Liver (tissue), 9 donors: ENCODE data around the gene NOS3. TPM values are rescaled to one million over a fixed set of nuclear protein-coding genes. Genes with fewer than 3 reads are reported as not detected.

Source experiments
- DNase-seq: peaks from one replicate; pipeline ENCODE4 v3.0.0-alpha.2; 2017; ENCODE audit warnings: low spot score
- H3K27ac ChIP-seq, 2 donors: one replicate each; pipeline ENCODE4 v1.7.0; 2013; ENCODE audit warnings: inconsistent platforms in 2 of 2, low read length in 2 of 2, control low read depth in 1 of 2, low read depth in 1 of 2, mild to moderate bottlenecking in 1 of 2
- H3K27me3 ChIP-seq, 4 donors: one replicate each; pipeline versions ENCODE4 v1.6.1 to v1.7.0; 2013; ENCODE audit warnings: low read length in 3 of 4, inconsistent platforms in 1 of 4, mild to moderate bottlenecking in 1 of 4, moderate library complexity in 1 of 4; ENCODE audit not compliant: control insufficient read depth in 4 of 4, insufficient read depth in 4 of 4
- H3K36me3 ChIP-seq, 4 donors: one replicate each; pipeline versions ENCODE4 v1.6.1 to v1.7.0; 2013; ENCODE audit warnings: low read length in 3 of 4, mild to moderate bottlenecking in 3 of 4, low read depth in 1 of 4, moderate library complexity in 1 of 4; ENCODE audit not compliant: control insufficient read depth in 4 of 4, insufficient read depth in 3 of 4
- H3K4me1 ChIP-seq, 4 donors: one replicate each; pipeline versions ENCODE4 v1.6.1 to v1.7.0; 2013; ENCODE audit warnings: low read length in 3 of 4, mild to moderate bottlenecking in 3 of 4, moderate library complexity in 1 of 4; ENCODE audit not compliant: control insufficient read depth in 4 of 4, insufficient read depth in 4 of 4
- H3K4me3 ChIP-seq, 3 donors: one replicate each; pipeline versions ENCODE4 v1.6.1 to v1.7.0; 2013; ENCODE audit warnings: low read length in 3 of 3, control low read depth in 1 of 3, low read depth in 1 of 3, mild to moderate bottlenecking in 1 of 3
- H3K9ac ChIP-seq, 2 donors: one replicate each; pipeline ENCODE4 v1.7.0; 2013; ENCODE audit warnings: low read length in 2 of 2, mild to moderate bottlenecking in 2 of 2, moderate library complexity in 2 of 2, control low read depth in 1 of 2, low read depth in 1 of 2
- H3K9me3 ChIP-seq, 4 donors: one replicate each; pipeline versions ENCODE4 v1.6.1 to v1.7.0; 2013; ENCODE audit warnings: low read length in 3 of 4; ENCODE audit not compliant: control insufficient read depth in 4 of 4
- ATF3 ChIP-seq: IDR thresholded peaks from 2 replicates; pipeline ENCODE4 v1.6.1; 2016; ENCODE audit warnings: antibody characterized with exemption
- CTCF ChIP-seq: fragments of 150-350 bp; IDR thresholded peaks from 2 replicates; pipeline ENCODE4 v1.5.1; 2017; ENCODE audit warnings: improper control_type of control experiment, low read depth, low read length; ENCODE audit not compliant: missing input control
- EGR1 ChIP-seq, 2 donors: IDR thresholded peaks; 2 replicates each; pipeline ENCODE4 v1.6.1; 2016 to 2018; ENCODE audit warnings: antibody characterized with exemption in 2 of 2, low read depth in 2 of 2
- FOXA1 ChIP-seq: IDR thresholded peaks from 2 replicates; pipeline ENCODE4 v1.6.1; 2016; ENCODE audit warnings: antibody characterized with exemption
- FOXA2 ChIP-seq: IDR thresholded peaks from 2 replicates; pipeline ENCODE4 v1.6.1; 2016; ENCODE audit warnings: antibody characterized with exemption
- GABPA ChIP-seq, 2 donors: IDR thresholded peaks in 1 of 2; conservative IDR thresholded peaks in 1 of 2; 2 replicates each; pipeline ENCODE4 v1.6.1; 2016; ENCODE audit warnings: antibody characterized with exemption in 2 of 2, mild to moderate bottlenecking in 1 of 2, moderate library complexity in 1 of 2
- HNF4A ChIP-seq, 2 donors: conservative IDR thresholded peaks; 2 replicates each; pipeline ENCODE4 v1.6.1; 2016; ENCODE audit warnings: antibody characterized with exemption in 2 of 2, mild to moderate bottlenecking in 2 of 2
- HNF4G ChIP-seq: IDR thresholded peaks from 2 replicates; pipeline ENCODE4 v1.6.1; 2016; ENCODE audit warnings: antibody characterized with exemption
- MAX ChIP-seq: IDR thresholded peaks from 2 replicates; pipeline ENCODE4 v1.6.1; 2016; ENCODE audit warnings: antibody characterized with exemption
- NR2F2 ChIP-seq: IDR thresholded peaks from 2 replicates; pipeline ENCODE4 v1.6.1; 2016; ENCODE audit warnings: antibody characterized with exemption
- RAD21 ChIP-seq, 2 donors: IDR thresholded peaks; 2 replicates each; pipeline ENCODE4 v1.6.1; 2016; ENCODE audit warnings: antibody characterized with exemption in 2 of 2, mild to moderate bottlenecking in 2 of 2
- REST ChIP-seq: IDR thresholded peaks from 2 replicates; pipeline ENCODE4 v1.6.1; 2016; ENCODE audit warnings: antibody characterized with exemption, mild to moderate bottlenecking
- RXRA ChIP-seq, 2 donors: IDR thresholded peaks; 2 replicates each; pipeline ENCODE4 v1.6.1; 2017 to 2018; ENCODE audit warnings: antibody characterized with exemption in 2 of 2, mild to moderate bottlenecking in 1 of 2
- SP1 ChIP-seq: IDR thresholded peaks from 2 replicates; pipeline ENCODE4 v1.6.1; 2018; ENCODE audit warnings: antibody characterized with exemption, mild to moderate bottlenecking
- TAF1 ChIP-seq: conservative IDR thresholded peaks from 2 replicates; pipeline ENCODE4 v1.6.1; 2016; ENCODE audit warnings: antibody characterized with exemption, mild to moderate bottlenecking
- YY1 ChIP-seq: IDR thresholded peaks from 2 replicates; pipeline ENCODE4 v1.6.1; 2016; ENCODE audit warnings: antibody characterized with exemption, mild to moderate bottlenecking
- ZBTB33 ChIP-seq: IDR thresholded peaks from 2 replicates; pipeline ENCODE4 v1.6.1; 2016; ENCODE audit warnings: antibody characterized with exemption
- WGBS: extraction: QIAGEN DNeasy Blood & Tissue Kit; methylation state at CpG from one replicate; pipeline ENCODE4 v1.1.7; 2013; 5-methylcytosine and 5-hydroxymethylcytosine counted together
- polyA plus RNA-seq, 2 donors: library from polyadenylated mRNA; stranded (reverse) in 1 of 2; unstranded in 1 of 2; fragments of 200-250 nt in 1 of 2; fragments of >200 nt in 1 of 2; fragmentation: Nextera tagmentation in 1 of 2; extraction: Ambion mirVana in 1 of 2; gene quantifications; one replicate each; pipeline versions ENCODE4 v1.2.1 to v1.2.3, GENCODE V29; 2013 to 2015
- total RNA-seq, 2 donors: library from RNA; depleted of rRNA; stranded (reverse); fragments of >200 nt; gene quantifications; one replicate each; pipeline ENCODE4 v1.2.3, GENCODE V29; 2014
- donor health status: healthy.
- donor health status: healthy.
- donor health status: healthy.
- donor health status: healthy.
- donor health status: healthy.

The NOS3 gene
- total and polyA plus RNA-seq, 4 donors, result 1.6 to 6.1 (median 5.1) TPM

DNA sequence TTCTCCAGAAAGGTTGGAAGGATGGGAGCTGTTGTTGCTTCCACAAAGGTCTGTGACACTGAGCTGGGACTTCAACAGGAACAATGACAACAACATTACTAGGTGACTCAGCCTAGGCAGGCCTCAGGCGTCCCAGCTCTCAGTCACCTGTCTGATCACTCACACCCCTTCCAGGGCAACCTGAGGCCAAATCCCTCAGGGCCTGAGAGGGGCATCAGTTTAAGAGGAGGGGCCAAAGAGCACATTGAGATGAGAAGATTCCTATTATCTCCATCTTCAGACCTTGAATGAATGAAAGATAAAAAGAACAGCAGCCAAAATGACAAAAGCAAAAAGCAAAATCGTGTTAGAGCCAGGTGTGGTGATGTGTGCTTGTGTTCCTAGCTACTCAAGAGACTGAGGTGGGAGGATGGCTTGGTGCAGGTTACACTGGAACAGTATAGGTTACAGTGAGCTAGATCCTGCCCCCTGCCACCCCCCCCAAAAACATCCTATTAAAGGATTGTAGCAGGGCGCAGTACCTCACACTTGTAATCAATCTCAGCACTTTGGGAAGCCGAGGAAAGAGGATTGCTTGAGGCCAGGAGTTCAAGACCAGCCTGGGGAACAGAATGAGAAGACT lies 33.7 kb downstream of the NOS3 start, which contains the start of gene ATG9B:
Gene ATG9B, minus strand, starts transcription at position 60 of the 622 bp plus-strand sequence. CDS start 71 bp downstream, outside the sequence.
- H3K9me3 ChIP-seq, result no peaks in the 10 kb centered on the region
- WGBS, result 82% methylated on average over 4 of the region's 4 CpGs
- H3K36me3 ChIP-seq, result no peaks in the 10 kb centered on the region
- no peak within 1 kb of the TSS for H3K4me3 ChIP-seq
- TF ChIP-seq RAD21 (IDR thresholded peaks at IDR 0.05) (no peak), NR2F2 (no peak), HNF4G (no peak), FOXA2 (no peak), TAF1 (no peak), ATF3 (no peak), SP1 (no peak), HNF4A (conservative IDR thresholded peaks at IDR 0.05) (no peak), RXRA (IDR thresholded peaks at IDR 0.05) (no peak), FOXA1 (no peak), EGR1 (IDR thresholded peaks at IDR 0.05; ENCODE audit: low read depth in 2 of 2) (no peak), CTCF (no peak), MAX (no peak), REST (no peak), ZBTB33 (no peak), YY1 (no peak), GABPA (IDR thresholded peaks at IDR 0.05 in 1 of 2, conservative IDR thresholded peaks at IDR 0.05 in 1 of 2) (no peak)
- no peak for DNase-seq
- no peaks in the 10 kb centered on the region for H3K27me3 ChIP-seq
- H3K9ac ChIP-seq, result no peak within 1 kb of the TSS
- peaks cover 5 to 10% (median 8%) of the 10 kb centered on the region in 4 donors for H3K4me1 ChIP-seq
- H3K27ac ChIP-seq, result no peak within 1 kb of the TSS
